GM12874 (cell line): ENCODE results near the gene NPTX1.

ENCODE experiments used
- TF ChIP-seq, protein P1 (sequence below): IDR thresholded peaks from 2 replicates; pipeline ENCODE4 v1.5.1; 2011; ENCODE audit warnings: low read depth, mild to moderate bottlenecking, control low read depth, low read length, moderate library complexity; ENCODE audit not compliant: insufficient read depth

The NPTX1 gene

DNA sequence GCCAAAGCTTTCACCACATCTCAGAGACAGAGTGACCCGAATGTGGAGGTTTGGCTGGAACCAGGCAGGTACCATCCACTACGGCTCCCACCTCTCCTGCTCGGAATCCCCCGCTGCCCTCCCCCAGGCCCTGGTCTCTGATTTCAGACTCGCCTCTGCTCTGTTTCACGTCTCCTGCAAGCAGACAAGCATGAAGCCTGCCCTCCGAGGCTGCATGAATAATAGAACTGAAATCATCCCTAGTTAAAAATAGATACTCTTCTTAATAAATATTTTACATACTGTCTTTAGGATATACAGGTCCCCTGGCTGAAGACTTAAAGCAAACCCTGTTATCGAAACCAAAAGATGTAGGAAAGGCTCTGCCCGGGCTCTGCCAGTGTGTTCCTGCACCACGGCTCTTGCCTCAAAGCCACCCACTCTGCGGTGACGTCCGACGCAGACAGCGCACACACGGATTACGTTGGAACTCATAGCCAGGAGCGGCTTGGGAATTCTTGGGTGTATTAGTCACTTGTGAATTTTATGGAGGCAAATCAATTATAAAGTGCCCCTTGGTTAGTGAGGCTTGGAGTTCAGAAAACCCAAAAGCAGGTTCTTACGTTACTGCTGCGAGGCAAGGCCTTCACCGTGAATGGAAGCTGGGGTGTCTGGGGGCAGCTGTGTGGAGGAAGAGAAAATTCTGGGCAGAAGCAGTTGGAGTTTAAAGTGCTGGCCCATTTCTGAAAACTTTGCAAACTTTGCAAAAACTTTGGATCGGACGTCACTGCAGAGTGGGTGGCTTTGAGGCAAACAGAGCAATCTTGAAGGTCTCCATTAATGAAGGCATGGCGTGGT, 25.6 kb upstream of the NPTX1 start:
- TF ChIP-seq, protein P1, sequence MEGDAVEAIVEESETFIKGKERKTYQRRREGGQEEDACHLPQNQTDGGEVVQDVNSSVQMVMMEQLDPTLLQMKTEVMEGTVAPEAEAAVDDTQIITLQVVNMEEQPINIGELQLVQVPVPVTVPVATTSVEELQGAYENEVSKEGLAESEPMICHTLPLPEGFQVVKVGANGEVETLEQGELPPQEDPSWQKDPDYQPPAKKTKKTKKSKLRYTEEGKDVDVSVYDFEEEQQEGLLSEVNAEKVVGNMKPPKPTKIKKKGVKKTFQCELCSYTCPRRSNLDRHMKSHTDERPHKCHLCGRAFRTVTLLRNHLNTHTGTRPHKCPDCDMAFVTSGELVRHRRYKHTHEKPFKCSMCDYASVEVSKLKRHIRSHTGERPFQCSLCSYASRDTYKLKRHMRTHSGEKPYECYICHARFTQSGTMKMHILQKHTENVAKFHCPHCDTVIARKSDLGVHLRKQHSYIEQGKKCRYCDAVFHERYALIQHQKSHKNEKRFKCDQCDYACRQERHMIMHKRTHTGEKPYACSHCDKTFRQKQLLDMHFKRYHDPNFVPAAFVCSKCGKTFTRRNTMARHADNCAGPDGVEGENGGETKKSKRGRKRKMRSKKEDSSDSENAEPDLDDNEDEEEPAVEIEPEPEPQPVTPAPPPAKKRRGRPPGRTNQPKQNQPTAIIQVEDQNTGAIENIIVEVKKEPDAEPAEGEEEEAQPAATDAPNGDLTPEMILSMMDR = no peak

DNA sequence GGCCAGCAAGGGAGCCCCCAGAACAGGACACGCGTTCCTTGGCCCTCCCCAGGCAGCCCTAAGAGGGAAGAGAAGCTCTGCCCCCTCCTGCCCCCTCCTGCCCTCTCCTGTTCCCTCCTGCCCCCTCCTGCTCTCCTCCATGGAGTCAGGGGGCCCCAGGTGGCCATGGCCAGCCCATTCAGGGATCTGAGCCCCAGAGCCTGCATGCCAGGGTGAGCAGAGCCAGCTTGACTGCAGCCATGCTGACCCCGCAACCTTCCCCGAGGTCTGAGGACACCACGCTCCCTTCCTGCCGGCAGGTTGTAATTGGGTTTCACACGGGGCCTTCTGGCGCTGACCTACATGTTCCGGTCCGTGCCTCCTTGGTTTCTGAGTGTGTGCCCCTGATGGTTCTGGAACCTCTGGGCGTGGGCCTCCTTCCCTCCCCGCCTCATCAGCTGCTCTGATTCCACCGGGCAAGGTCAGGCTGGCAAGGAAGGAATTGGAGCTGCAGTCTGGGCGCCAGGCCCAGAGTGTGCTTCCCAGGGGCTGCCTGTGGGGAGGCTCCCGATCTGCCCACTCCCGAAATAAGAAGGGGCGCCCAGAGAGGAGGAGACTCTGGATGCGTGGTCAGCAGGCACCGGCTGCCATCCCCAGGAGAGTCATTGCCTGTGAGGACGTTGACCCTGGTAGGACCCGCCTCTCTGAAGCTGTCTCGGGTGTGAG, 23.7 kb upstream of the NPTX1 start:
- TF ChIP-seq, protein P1 = no peak

DNA sequence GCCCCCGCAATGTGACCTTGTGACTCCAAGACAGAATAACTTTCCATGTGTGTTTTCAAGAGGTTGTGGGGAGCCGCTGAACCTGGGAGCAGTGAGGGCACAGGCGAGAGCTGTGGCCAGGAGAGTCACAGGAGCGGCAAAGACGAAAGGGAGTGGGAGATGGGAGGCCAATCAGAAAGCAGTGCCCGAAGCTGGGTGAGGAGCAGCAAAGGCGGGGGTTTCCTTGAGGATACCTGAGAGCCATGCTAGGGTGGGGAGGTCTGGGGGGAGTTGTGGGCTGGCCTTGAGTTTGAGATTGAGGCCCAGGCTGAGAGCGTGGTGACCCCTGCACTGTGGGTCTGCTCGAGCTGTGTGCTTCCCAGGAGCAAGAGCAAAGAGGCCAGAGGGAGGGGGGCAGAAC, 23.2 kb upstream of the NPTX1 start:
- TF ChIP-seq, protein P1 = no peak

DNA sequence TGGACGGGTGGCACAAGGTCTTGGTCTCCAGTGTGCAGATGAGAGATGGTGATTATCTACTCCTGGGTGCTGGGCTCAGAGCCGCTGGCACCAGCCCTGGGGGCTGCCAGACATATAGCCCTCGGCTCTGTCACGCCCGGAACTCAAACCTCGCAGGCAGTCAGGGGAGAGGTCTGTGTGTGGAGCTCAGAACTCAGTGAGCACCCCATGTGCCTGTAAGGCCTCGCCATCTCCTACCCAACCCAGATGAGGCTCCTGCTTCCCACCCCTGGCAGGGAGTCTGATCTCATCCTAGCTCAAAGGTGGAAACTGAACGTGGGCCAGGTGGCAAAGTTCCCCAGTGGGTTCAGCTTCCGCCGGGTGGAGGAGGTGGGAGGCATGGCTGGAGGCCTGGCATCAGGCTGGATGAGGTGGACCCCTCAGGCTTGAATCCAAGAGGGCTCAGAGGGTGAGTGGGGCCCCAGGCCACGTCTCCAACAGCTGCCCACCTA, 22.6 kb upstream of the NPTX1 start:
- TF ChIP-seq, protein P1 = no peak

DNA sequence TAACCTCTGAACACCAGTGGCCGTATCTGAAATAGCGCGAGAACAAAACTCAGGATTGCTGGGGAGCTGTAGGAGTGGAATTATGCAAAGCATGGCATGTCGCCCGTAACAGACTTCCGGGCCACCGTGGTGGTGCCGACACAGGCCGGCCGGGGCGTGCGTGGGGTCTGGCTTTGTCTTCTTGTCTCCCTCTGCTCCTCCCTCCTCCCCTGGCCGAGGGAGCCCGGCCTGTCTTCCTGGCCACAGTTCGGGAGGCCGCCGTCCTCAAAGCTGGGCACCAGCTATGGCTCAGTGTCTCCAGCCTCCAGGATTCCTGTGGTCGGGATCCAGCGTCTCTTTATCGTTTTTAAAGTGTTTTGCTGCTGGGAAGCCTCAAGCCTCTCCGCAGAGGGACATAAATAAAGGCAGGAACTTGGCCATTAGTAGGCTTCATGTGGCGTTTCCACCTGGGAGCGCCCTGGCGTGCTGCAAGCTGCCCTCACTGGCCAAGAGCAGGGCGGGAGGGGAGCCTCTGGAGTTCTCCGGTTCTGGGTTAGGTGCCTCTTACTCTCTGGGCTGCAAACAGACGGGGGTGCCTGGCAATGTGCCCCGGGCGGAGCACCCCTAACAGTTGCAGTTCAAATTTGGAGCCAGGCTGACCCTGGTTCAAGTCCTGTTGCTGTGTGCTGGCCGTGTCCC, 22.0 kb upstream of the NPTX1 start:
- TF ChIP-seq, protein P1 = no peak

DNA sequence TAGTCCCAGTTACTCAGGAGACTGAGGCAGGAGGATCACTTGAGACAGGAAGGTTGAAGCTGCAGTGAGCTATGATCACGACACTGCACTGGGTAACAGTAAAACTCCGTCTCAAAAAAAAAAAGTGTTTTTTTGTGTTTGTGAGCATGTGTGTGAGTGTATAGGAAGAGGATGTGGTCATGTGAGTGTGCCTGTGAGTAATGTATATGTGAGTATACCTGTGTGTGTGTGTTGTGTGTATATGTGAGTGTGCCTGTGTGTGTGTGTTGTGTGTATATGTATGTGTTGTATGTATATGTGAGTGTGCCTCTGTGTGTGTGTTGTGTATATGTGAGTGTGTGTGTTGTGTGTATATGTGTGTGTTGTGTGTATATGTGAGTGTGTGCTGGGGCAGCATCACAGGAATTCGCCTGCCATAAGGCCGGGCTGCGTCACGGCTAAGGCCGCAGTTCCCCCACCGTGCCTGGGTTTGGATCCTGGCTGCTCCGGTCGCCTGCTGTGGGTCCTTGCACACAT, 21.4 kb upstream of the NPTX1 start:
- TF ChIP-seq, protein P1 = no peak

DNA sequence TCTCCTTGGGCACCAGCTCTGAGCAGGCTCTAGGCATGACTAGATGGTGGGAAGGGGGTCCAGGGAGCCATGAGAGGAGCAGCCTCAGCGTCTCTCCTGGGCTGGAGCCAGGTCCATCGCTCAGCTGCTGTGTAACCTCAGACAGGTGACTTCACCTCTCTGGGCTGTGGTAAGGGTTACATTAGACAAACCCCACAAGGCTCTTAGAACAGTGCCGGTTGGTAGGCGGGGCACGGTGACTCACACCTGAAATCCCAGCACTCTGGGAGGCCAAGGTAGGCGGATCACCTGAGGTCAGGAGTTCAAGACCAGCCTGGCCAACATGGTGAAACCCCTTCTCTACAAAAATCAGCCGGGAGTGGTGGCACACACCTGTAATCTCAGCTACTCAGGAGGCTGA, 18.1 kb upstream of the NPTX1 start:
- TF ChIP-seq, protein P1 = no peak
